GM12873 (cell line): Measurements from ENCODE around the gene PRKCB.

Experiments
- CTCF ChIP-seq: IDR thresholded peaks from 2 replicates; pipeline ENCODE4 v1.5.1; 2012; ENCODE audit warnings: low read depth, mild to moderate bottlenecking, moderate library complexity, low read length, control low read depth; ENCODE audit not compliant: insufficient read depth; ENCODE audit errors: missing control alignments

PRKCB gene

GRCh38 chr16:23827057-23827456 lies 8.7 kb upstream of the PRKCB start:
- no peak for TF ChIP-seq CTCF

- TF ChIP-seq CTCF, result no peak
These were observed 6.3 kb upstream of the PRKCB start for GRCh38 chr16:23829454-23829853.

- no peak for TF ChIP-seq CTCF
These were observed 5.5 kb upstream of the PRKCB start for GRCh38 chr16:23830276-23830675.

GRCh38 chr16:23832882-23833281 lies 2.9 kb upstream of the PRKCB start:
- no peak for TF ChIP-seq CTCF

- TF ChIP-seq CTCF, result no peak
These were observed 2.3 kb upstream of the PRKCB start for GRCh38 chr16:23833504-23833903.

GRCh38 chr16:23833960-23834685 lies 1.7 kb upstream of the PRKCB start:
- TF ChIP-seq CTCF, result no peak

GRCh38 chr16:23836078-23836403 lies 258 bp downstream of the PRKCB start:
- no peak for TF ChIP-seq CTCF
